Smooth muscle cell (in vitro differentiated cells): Measurements from ENCODE around the gene FEM1C. TPM values are rescaled to one million over a fixed set of nuclear protein-coding genes. Genes with fewer than 3 reads are reported as not detected.
A peak's percentile ranks its signal among the peaks of the same experiment; 100 is the strongest.

Experiments
- DNase-seq: peaks from one replicate; lab custom pipeline; 2025; ENCODE audit not compliant: unreplicated experiment; lab: John Stamatoyannopoulos, UW
- H2AFZ ChIP-seq: fragments of 200-600 bp; sonication (generic); 2 replicates; pipeline ENCODE4 v1.6.0; 2016; ENCODE audit warnings: antibody characterized with exemption, low read depth, mild to moderate bottlenecking
- H3F3A ChIP-seq: fragments of 200-600 bp; sonication (generic); 2 replicates; pipeline ENCODE4 v1.6.0; 2017; ENCODE audit warnings: antibody characterized with exemption, low read depth
- H3K27ac ChIP-seq: fragments of 200-600 bp; sonication (generic); 2 replicates; pipeline ENCODE4 v1.5.1; 2016; ENCODE audit warnings: low read depth, mild to moderate bottlenecking
- H3K27me3 ChIP-seq: fragments of 200-600 bp; sonication (generic); 2 replicates; pipeline ENCODE4 v1.6.1; 2016; ENCODE audit warnings: low read depth, mild to moderate bottlenecking
- H3K36me3 ChIP-seq: fragments of 200-600 bp; sonication (generic); 2 replicates; pipeline ENCODE4 v1.5.1; 2016; ENCODE audit warnings: low read depth
- H3K4me1 ChIP-seq: fragments of 200-600 bp; sonication (generic); 2 replicates; pipeline ENCODE4 v1.5.1; 2016; ENCODE audit warnings: low read depth
- H3K4me2 ChIP-seq: fragments of 200-600 bp; sonication (generic); 2 replicates; pipeline ENCODE4 v1.6.0; 2016; ENCODE audit warnings: mild to moderate bottlenecking
- H3K4me3 ChIP-seq: fragments of 200-600 bp; sonication (generic); 2 replicates; pipeline ENCODE4 v1.5.1; 2016; ENCODE audit warnings: mild to moderate bottlenecking
- H3K79me2 ChIP-seq: fragments of 200-600 bp; sonication (generic); 2 replicates; pipeline ENCODE4 v1.6.0; 2016; ENCODE audit warnings: low read depth, mild to moderate bottlenecking
- H3K9ac ChIP-seq: fragments of 200-600 bp; sonication (generic); 2 replicates; pipeline ENCODE4 v1.6.0; 2016; ENCODE audit warnings: low read depth
- H3K9me3 ChIP-seq: fragments of 200-600 bp; sonication (generic); replicated peaks from 2 replicates; pipeline ENCODE4 v1.5.1; 2016; ENCODE audit warnings: low read depth
- H4K20me1 ChIP-seq: fragments of 200-600 bp; sonication (generic); 2 replicates; pipeline ENCODE4 v1.6.0; 2016; ENCODE audit warnings: low read depth
- CTCF ChIP-seq: fragments of 200-600 bp; sonication (generic); IDR thresholded peaks from 2 replicates; pipeline ENCODE4 v1.5.1; 2017; ENCODE audit warnings: borderline replicate concordance, mild to moderate bottlenecking, antibody characterized with exemption; ENCODE audit not compliant: insufficient read depth, poor library complexity, severe bottlenecking
- WGBS: methylation state at CpG from one replicate; pipeline ENCODE4 v1.1.7; 2016; ENCODE audit warnings: low lambda C conversion rate; 5-methylcytosine and 5-hydroxymethylcytosine counted together
- polyA plus RNA-seq: library from polyadenylated mRNA; unstranded; fragments of >200 nt; fragmentation: Nextera tagmentation; extraction: Ambion mirVana; gene quantifications from 2 replicates; pipeline ENCODE4 v1.2.1, GENCODE V29; 2016
- total RNA-seq: library from RNA; depleted of rRNA; stranded (reverse); fragments of >200 nt; gene quantifications from 2 replicates; pipeline ENCODE4 v1.2.3, GENCODE V29; 2014

Gene FEM1C
- total and polyA plus RNA-seq, 2 experiments from 2014 or later, result 5.9 to 31.7 TPM

GRCh38 chr5:115577741-115578140 lies 33.2 kb upstream of the FEM1C start:
- no peak for TF ChIP-seq CTCF

GRCh38 chr5:115577329-115577728 lies 32.8 kb upstream of the FEM1C start:
- H3F3A ChIP-seq, result no peaks in the 10 kb centered on the region
- H2AFZ ChIP-seq, result no peak overlapping the region
- WGBS, result 73% methylated on average over 2 of the region's 2 CpGs
- no peak overlapping the region for H3K4me2 ChIP-seq
- no peak overlapping the region for H3K9ac ChIP-seq
- DNase-seq, result no peak
- no peaks in the 10 kb centered on the region for H3K27me3 ChIP-seq
- no peak for TF ChIP-seq CTCF
- H4K20me1 ChIP-seq, result no peaks in the 10 kb centered on the region
- H3K27ac ChIP-seq, result no peak overlapping the region
- H3K79me2 ChIP-seq, result peaks cover 7% of the 10 kb centered on the region
- no peaks in the 10 kb centered on the region for H3K4me1 ChIP-seq
- H3K9me3 ChIP-seq, result no peaks in the 10 kb centered on the region
- no peaks in the 10 kb centered on the region for H3K36me3 ChIP-seq
- no peak overlapping the region for H3K4me3 ChIP-seq

More at GRCh38 chr5:115577741-115578140, 33.2 kb upstream of the FEM1C start:
- Histone ChIP-seq H3K4me3 (no peak overlapping the region), H2AFZ (no peak overlapping the region), H3K27me3 (no peaks in the 10 kb centered on the region), H4K20me1 (peaks cover 2% of the 10 kb centered on the region), H3K9ac (no peak overlapping the region), H3K4me1 (no peaks in the 10 kb centered on the region), H3K4me2 (no peak overlapping the region), H3K79me2 (peaks cover 11% of the 10 kb centered on the region), H3K27ac (no peak overlapping the region), H3K36me3 (no peaks in the 10 kb centered on the region), H3F3A (no peaks in the 10 kb centered on the region), H3K9me3 (no peaks in the 10 kb centered on the region)
- DNase-seq, result no peak
- WGBS, result 91% methylated on average over 6 of the region's 6 CpGs

- Histone ChIP-seq H3K9ac (no peak overlapping the region), H4K20me1 (no peaks in the 10 kb centered on the region), H3K79me2 (no peaks in the 10 kb centered on the region), H3K4me3 (no peak overlapping the region), H3K36me3 (no peaks in the 10 kb centered on the region), H3K27ac (peak overlapping the region; percentile 56), H3K9me3 (no peaks in the 10 kb centered on the region), H3K27me3 (no peaks in the 10 kb centered on the region), H3K4me1 (no peaks in the 10 kb centered on the region), H2AFZ (no peak overlapping the region), H3K4me2 (peak overlapping the region; percentile 39), H3F3A (no peaks in the 10 kb centered on the region)
- DNase-seq, result no peak
- TF ChIP-seq CTCF, result no peak
- WGBS, result 73% methylated on average over 5 of the region's 5 CpGs
Measured at GRCh38 chr5:115575167-115576070, 30.8 kb upstream of the FEM1C start.
